ENCODE measurements around the gene APPL2. TPM values are rescaled to one million over a fixed set of nuclear protein-coding genes. Genes with fewer than 3 reads are reported as not detected.
"Not testable (repeated sequence)": the region's sequence is repeated elsewhere in the genome, so short reads cannot be mapped to it uniquely, and the experiment has no call there.

Gene APPL2
- total and polyA plus RNA-seq, 10 donors, result 11.0 to 75.6 (median 45.7) TPM

GRCh38 chr12:105189293-105189692 lies 46.7 kb downstream of the APPL2 start:
- intact Hi-C loops (cut with DNase I; ENCODE audit: low total_unique reads), result no loop called here
- WGBS, 5 donors, result 71 to 84% (median 76%) methylated on average over 6 of the region's 6 CpGs
- Histone ChIP-seq H3K4me1 (no peaks in the 10 kb centered on the region), H3K27ac (no peak overlapping the region), H3K36me3 (peaks cover 4 to 100% (median 84%) of the 10 kb centered on the region in 6 donors), H3K27me3 (replicated peaks in 1 of 7) (no peaks in the 10 kb centered on the region), H3K9me3 (no peaks in the 10 kb centered on the region), H3K4me3 (no peak overlapping the region)
- no peak for TF ChIP-seq POLR2A (IDR thresholded peaks at IDR 0.05)
- no peak for TF ChIP-seq POLR2AphosphoS5 (IDR thresholded peaks at IDR 0.05)
- no peak for TF ChIP-seq CTCF (IDR thresholded peaks at IDR 0.05 in 8 of 11, conservative IDR thresholded peaks at IDR 0.05 in 3 of 11)
- DNase-seq, result no peak

GRCh38 chr12:105183976-105184375 lies 52.0 kb downstream of the APPL2 start:
- H3K4me1 ChIP-seq, result not testable (repeated sequence)

DNA sequence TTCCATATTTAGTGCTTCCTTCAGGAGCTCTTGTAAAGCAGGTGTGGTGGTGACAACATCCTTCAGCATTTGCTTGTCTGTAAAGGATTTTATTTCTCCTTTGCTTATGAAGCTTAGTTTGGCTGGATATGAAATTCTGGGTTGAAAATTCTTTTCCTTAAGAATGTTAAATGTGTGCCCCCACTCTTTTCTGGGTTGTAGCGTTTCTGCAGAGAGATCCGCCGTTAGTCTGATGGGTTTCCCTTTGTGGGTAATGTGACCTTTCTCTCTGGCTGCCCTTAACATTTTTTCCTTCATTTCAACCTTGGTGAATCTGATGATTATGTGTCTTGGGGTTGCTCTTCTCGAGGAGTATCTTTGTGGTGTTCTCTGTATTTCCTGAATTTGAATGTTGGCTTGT lies 52.6 kb downstream of the APPL2 start:
- intact Hi-C loops (cut with DNase I; ENCODE audit: low total_unique reads); DNase-seq; H3K4me3 ChIP-seq; H3K27me3 ChIP-seq (replicated peaks in 1 of 7); H3K4me1 ChIP-seq; H3K27ac ChIP-seq: not testable (repeated sequence)
- peaks cover 0 to 18% (median 8%) of the 10 kb centered on the region in 8 donors for H3K9me3 ChIP-seq
- WGBS, 5 donors, result 89 to 97% (median 95%) methylated on average over 4 of the region's 4 CpGs
- H3K36me3 ChIP-seq, result peaks cover 4 to 82% (median 47%) of the 10 kb centered on the region in 6 donors

More at GRCh38 chr12:105183976-105184375, 52.0 kb downstream of the APPL2 start:
- 95 to 99% (median 97%) methylated on average over 5 of the region's 5 CpGs for WGBS, 5 donors
- DNase-seq; H3K4me3 ChIP-seq; intact Hi-C loops (cut with DNase I; ENCODE audit: low total_unique reads); H3K27me3 ChIP-seq (replicated peaks in 1 of 7); H3K27ac ChIP-seq: not testable (repeated sequence)
- Histone ChIP-seq H3K36me3 (peaks cover 4 to 82% (median 53%) of the 10 kb centered on the region in 6 donors), H3K9me3 (peaks cover 0 to 18% (median 7%) of the 10 kb centered on the region in 8 donors)

DNA sequence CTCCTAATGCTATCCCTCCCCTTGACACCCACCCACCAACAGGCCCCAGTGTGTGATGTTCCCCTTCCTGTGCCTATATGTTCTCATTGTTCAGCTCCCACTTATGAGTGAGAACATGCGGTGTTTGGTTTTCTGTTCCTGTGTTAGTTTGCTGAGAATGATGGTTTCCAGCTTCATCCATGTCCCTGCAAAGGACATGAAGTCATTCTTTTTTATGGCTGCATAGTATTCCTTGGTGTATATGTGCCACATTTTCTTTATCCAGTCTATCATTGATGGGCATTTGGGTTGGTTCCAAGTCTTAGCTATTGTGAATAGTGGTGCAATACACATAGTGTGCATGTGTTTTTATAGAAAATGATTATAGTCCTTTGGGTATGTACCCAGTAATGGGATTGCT lies 56.9 kb downstream of the APPL2 start:
- H3K4me3 ChIP-seq; H3K27ac ChIP-seq; DNase-seq; H3K27me3 ChIP-seq (replicated peaks in 1 of 7); intact Hi-C loops (cut with DNase I; ENCODE audit: low total_unique reads); H3K4me1 ChIP-seq: not testable (repeated sequence)
- Histone ChIP-seq H3K9me3 (peaks cover 0 to 18% (median 8%) of the 10 kb centered on the region in 8 donors), H3K36me3 (peaks cover 0 to 82% (median 32%) of the 10 kb centered on the region in 6 donors)
- 94 to 100% (median 100%) methylated on average over 1 of the region's 1 CpG for WGBS, 5 donors

DNA sequence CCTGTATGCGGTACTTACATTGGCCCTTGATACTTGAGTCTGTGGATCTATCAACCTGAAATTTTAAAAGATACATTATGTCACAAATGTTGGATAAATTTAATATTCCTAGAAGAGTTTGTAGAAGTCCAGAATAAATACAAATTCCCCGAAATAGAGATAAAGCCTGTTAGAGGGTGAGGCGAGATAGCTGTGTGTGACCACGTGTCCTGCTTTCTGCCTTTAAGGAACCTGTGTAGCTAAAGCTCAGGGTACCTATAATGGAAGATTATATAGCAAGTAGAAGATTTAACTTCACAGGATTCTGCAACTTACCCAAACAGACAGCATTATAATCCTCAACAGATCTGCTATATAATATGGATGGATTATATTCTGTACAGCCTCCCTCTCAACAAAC lies 58.8 kb downstream of the APPL2 start:
- intact Hi-C loops (cut with DNase I; ENCODE audit: low total_unique reads), result no loop called here
- DNase-seq, result no peak
- no peaks in the 10 kb centered on the region for H3K4me1 ChIP-seq
- peaks cover 0 to 18% (median 8%) of the 10 kb centered on the region in 8 donors for H3K9me3 ChIP-seq
- no peak for TF ChIP-seq POLR2A (IDR thresholded peaks at IDR 0.05)
- H3K27me3 ChIP-seq (replicated peaks in 1 of 7), result no peaks in the 10 kb centered on the region
- no peak overlapping the region for H3K4me3 ChIP-seq
- 93 to 98% (median 95%) methylated on average over 4 of the region's 4 CpGs for WGBS, 5 donors
- no peak overlapping the region for H3K27ac ChIP-seq
- H3K36me3 ChIP-seq, result peaks cover 0 to 84% (median 36%) of the 10 kb centered on the region in 6 donors

DNA sequence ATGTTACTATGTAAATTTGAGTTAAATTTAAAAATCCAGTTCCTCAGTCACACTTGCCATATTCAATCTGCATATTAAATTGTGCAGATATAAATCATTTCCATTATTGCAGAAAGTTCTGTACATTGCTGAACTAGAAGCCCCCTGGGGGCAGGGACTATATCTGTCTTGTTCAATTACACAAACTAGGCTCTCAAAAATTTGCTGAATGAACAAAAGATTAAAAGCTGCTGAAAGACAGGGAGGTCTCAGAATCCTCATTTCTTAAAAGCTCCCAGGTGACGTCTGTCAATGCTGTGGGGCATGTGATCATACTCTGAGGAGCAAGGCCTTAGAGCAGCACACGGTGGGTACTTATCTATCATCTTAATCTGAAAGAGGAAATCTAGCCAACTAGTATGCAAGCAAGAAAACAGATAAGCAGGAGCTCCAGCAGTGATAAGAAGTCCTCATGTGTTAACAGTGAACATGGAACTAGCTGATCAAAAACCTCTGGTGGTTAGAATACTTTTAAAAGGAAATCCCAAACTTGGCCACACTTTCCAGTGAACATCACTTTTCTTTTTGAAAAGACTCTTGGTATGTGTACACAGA lies 60.5 kb downstream of the APPL2 start:
- H3K27ac ChIP-seq, result no peak overlapping the region
- no peaks in the 10 kb centered on the region for H3K4me1 ChIP-seq
- no peak for DNase-seq
- no peak overlapping the region for H3K4me3 ChIP-seq
- H3K27me3 ChIP-seq (replicated peaks in 1 of 7), result no peaks in the 10 kb centered on the region
- H3K36me3 ChIP-seq, result peaks cover 0 to 90% (median 42%) of the 10 kb centered on the region in 6 donors
- WGBS, 5 donors, result 65 to 72% (median 69%) methylated on average over 2 of the region's 2 CpGs
- intact Hi-C loops (cut with DNase I; ENCODE audit: low total_unique reads), result no loop called here
- peaks cover 0 to 15% (median 8%) of the 10 kb centered on the region in 8 donors for H3K9me3 ChIP-seq
- TF ChIP-seq CTCF (IDR thresholded peaks at IDR 0.05 in 8 of 11, conservative IDR thresholded peaks at IDR 0.05 in 3 of 11) (no peak), POLR2AphosphoS5 (IDR thresholded peaks at IDR 0.05) (peak in 1 of 3 donors; percentile 14), POLR2A (IDR thresholded peaks at IDR 0.05) (no peak)

Data from spleen (tissue), 11 donors.